WTC11 (cell line): ENCODE results near the gene PAM. TPM values are rescaled to one million over a fixed set of nuclear protein-coding genes. Genes with fewer than 3 reads are reported as not detected.

ENCODE experiments used
- ATAC-seq: fragments of 200-7000 bp; cut with Tn5 transposase; 2 replicates; pipeline ENCODE4 v1.10.0; 2021; ENCODE audit warnings: mild to moderate bottlenecking, moderate library complexity
- CTCF ChIA-PET: fragments of 300-600 bp; sonication (Branson Sonifier 250); formaldehyde crosslinking; loops from one replicate; lab custom pipeline; 2021; ENCODE audit warnings: antibody characterized with exemption; lab: Charles Lee
- POLR2A ChIA-PET: fragments of 350-600 bp; sonication (Branson Sonifier 250); formaldehyde crosslinking; loops from one replicate; lab custom pipeline; 2021; ENCODE audit warnings: antibody characterized with exemption; lab: Charles Lee
- DNase-seq: peaks from one replicate; pipeline ENCODE4 v3.0.0; 2021; ENCODE audit warnings: low spot score
- H3K27ac Mint-ChIP-seq: 2 replicates; pipeline ENCODE4 v1.8.0; 2021; ENCODE audit warnings: mixed read lengths
- H3K27me3 Mint-ChIP-seq: 2 replicates; pipeline ENCODE4 v1.8.0; 2021; ENCODE audit warnings: low read depth, mild to moderate bottlenecking, moderate library complexity, mixed read lengths
- H3K36me3 Mint-ChIP-seq: 2 replicates; pipeline ENCODE4 v1.8.0; 2021; ENCODE audit warnings: mixed read lengths
- H3K4me1 Mint-ChIP-seq: 2 replicates; pipeline ENCODE4 v1.8.0; 2022; ENCODE audit warnings: mixed read lengths
- H3K4me3 Mint-ChIP-seq: 2 replicates; pipeline ENCODE4 v1.8.0; 2021; ENCODE audit warnings: mild to moderate bottlenecking, moderate library complexity, mixed read lengths
- H3K9me3 Mint-ChIP-seq: 2 replicates; pipeline ENCODE4 v1.8.0; 2021; ENCODE audit warnings: mixed read lengths
- ATF6 ChIP-seq: sonication (generic); formaldehyde crosslinking; IDR thresholded peaks from 2 replicates; pipeline ENCODE4 v1.8.1; 2023; ENCODE audit warnings: mild to moderate bottlenecking, missing genetic modification reagents
- E2F5 ChIP-seq: sonication (generic); formaldehyde crosslinking; IDR thresholded peaks from 2 replicates; pipeline ENCODE4 v1.8.1; 2022; ENCODE audit warnings: mild to moderate bottlenecking, moderate library complexity, missing genetic modification reagents
- JUN ChIP-seq: sonication (generic); formaldehyde crosslinking; IDR thresholded peaks from 2 replicates; pipeline ENCODE4 v1.8.0; 2023; ENCODE audit warnings: mild to moderate bottlenecking, missing genetic modification reagents
- KAT7 ChIP-seq: sonication (generic); formaldehyde crosslinking; IDR thresholded peaks from 2 replicates; pipeline ENCODE4 v1.8.1; 2023; ENCODE audit warnings: missing genetic modification reagents, mild to moderate bottlenecking, borderline replicate concordance
- MYBL2 ChIP-seq: sonication (generic); formaldehyde crosslinking; IDR thresholded peaks from 2 replicates; pipeline ENCODE4 v1.8.1; 2023; ENCODE audit warnings: mild to moderate bottlenecking, moderate library complexity, missing genetic modification reagents
- SMAD4 ChIP-seq: sonication (generic); formaldehyde crosslinking; IDR thresholded peaks from 2 replicates; pipeline ENCODE4 v1.8.0; 2022; ENCODE audit warnings: mild to moderate bottlenecking, missing genetic modification reagents
- TCF7 ChIP-seq: sonication (generic); formaldehyde crosslinking; IDR thresholded peaks from 2 replicates; pipeline ENCODE4 v1.8.0; 2022; ENCODE audit warnings: mild to moderate bottlenecking, low read depth, missing genetic modification reagents, moderate library complexity
- ZBTB21 ChIP-seq: sonication (generic); formaldehyde crosslinking; IDR thresholded peaks from 2 replicates; pipeline ENCODE4 v1.8.1; 2023; ENCODE audit warnings: mild to moderate bottlenecking, missing genetic modification reagents, borderline replicate concordance
- ZNF263 ChIP-seq: sonication (generic); formaldehyde crosslinking; IDR thresholded peaks from 2 replicates; pipeline ENCODE4 v1.8.1; 2022; ENCODE audit warnings: low read depth, mild to moderate bottlenecking, moderate library complexity, missing genetic modification reagents
- total RNA-seq: library from RNA; stranded (reverse); gene quantifications from 3 replicates; pipeline ENCODE4 v1.2.3, GENCODE V29; 2021
- TF ChIP-seq, protein P1 (sequence below): sonication (generic); formaldehyde crosslinking; IDR thresholded peaks from 2 replicates; pipeline ENCODE4 v1.8.1; 2023; ENCODE audit warnings: mild to moderate bottlenecking, missing genetic modification reagents, borderline replicate concordance
- TF ChIP-seq, protein P2 (sequence below): sonication (generic); formaldehyde crosslinking; IDR thresholded peaks from 2 replicates; pipeline ENCODE4 v1.8.0; 2023; ENCODE audit warnings: missing genetic modification reagents
- TF ChIP-seq, protein P3 (sequence below): sonication (generic); formaldehyde crosslinking; IDR thresholded peaks from 2 replicates; pipeline ENCODE4 v1.8.0; 2022; ENCODE audit warnings: mild to moderate bottlenecking, missing genetic modification reagents

PAM gene
- total RNA-seq, 1 experiment from 2014 or later = 52.3 TPM

DNA sequence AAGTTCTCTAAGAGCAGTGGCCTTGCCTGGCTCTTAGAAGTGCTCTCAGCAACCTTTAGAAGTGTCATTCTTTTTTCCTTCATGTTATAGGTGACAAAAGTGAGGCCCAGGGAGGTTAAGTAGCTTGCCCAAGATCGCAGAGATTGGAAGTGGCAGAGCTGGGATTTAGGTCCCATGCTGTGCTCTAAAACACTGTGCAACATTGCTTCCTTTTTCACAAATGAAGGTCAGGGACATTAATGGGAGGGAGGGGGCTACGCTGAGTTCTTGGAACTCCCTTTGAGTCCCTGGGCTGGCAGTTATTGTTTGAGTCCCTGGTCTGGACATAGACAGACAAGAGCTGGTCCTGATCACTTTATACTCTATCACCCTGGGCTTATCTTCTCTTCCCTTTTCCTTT is 45.3 kb downstream of the PAM start (continued):
- TF ChIP-seq, protein P1, sequence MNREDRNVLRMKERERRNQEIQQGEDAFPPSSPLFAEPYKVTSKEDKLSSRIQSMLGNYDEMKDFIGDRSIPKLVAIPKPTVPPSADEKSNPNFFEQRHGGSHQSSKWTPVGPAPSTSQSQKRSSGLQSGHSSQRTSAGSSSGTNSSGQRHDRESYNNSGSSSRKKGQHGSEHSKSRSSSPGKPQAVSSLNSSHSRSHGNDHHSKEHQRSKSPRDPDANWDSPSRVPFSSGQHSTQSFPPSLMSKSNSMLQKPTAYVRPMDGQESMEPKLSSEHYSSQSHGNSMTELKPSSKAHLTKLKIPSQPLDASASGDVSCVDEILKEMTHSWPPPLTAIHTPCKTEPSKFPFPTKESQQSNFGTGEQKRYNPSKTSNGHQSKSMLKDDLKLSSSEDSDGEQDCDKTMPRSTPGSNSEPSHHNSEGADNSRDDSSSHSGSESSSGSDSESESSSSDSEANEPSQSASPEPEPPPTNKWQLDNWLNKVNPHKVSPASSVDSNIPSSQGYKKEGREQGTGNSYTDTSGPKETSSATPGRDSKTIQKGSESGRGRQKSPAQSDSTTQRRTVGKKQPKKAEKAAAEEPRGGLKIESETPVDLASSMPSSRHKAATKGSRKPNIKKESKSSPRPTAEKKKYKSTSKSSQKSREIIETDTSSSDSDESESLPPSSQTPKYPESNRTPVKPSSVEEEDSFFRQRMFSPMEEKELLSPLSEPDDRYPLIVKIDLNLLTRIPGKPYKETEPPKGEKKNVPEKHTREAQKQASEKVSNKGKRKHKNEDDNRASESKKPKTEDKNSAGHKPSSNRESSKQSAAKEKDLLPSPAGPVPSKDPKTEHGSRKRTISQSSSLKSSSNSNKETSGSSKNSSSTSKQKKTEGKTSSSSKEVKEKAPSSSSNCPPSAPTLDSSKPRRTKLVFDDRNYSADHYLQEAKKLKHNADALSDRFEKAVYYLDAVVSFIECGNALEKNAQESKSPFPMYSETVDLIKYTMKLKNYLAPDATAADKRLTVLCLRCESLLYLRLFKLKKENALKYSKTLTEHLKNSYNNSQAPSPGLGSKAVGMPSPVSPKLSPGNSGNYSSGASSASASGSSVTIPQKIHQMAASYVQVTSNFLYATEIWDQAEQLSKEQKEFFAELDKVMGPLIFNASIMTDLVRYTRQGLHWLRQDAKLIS (CRISPR knock-in tag) = no peak

- no peaks in the 10 kb centered on the region for H3K36me3 Mint-ChIP-seq
- no peaks in the 10 kb centered on the region for H3K9me3 Mint-ChIP-seq
- POLR2A ChIA-PET = interaction anchor here (0.6 kb wide), 1 partner anchor 708 kb away, joined by 4 read pairs; no protein-coding TSS in a partner anchor
- H3K4me1 Mint-ChIP-seq = peaks cover 74% of the 10 kb centered on the region
- CTCF ChIA-PET = no interaction called here
- ATAC-seq = no peak
- TF ChIP-seq, protein P1 (CRISPR knock-in tag) = no peak
- no peak for TF ChIP-seq KAT7 (CRISPR knock-in tag)
- no peak for TF ChIP-seq JUN (CRISPR knock-in tag)
- TF ChIP-seq, all 79 proteins: peak for 0
- Mint-ChIP-seq H3K27ac (0 out of 2 replicates have a peak overlapping the region, but pooled peaks have one; percentile 21), H3K27me3 (no peaks in the 10 kb centered on the region), H3K4me3 (no peak overlapping the region)
- DNase-seq = no peak
These were observed 46.3 kb downstream of the PAM start for GRCh38 chr5:102801371-102801770.

- Mint-ChIP-seq H3K4me1 (peaks cover 73% of the 10 kb centered on the region), H3K9me3 (no peaks in the 10 kb centered on the region), H3K36me3 (no peaks in the 10 kb centered on the region), H3K4me3 (no peak overlapping the region), H3K27me3 (no peaks in the 10 kb centered on the region), H3K27ac (no peak overlapping the region; the same call in 1 of the 2 replicates)
- ChIA-PET CTCF (no interaction called here), POLR2A (no interaction called here)
- ATAC-seq = no peak
- no peak for DNase-seq
- TF ChIP-seq E2F5 (CRISPR knock-in tag) (no peak), TCF7 (CRISPR knock-in tag) (no peak), ATF6 (CRISPR knock-in tag) (no peak), SMAD4 (CRISPR knock-in tag) (no peak), ZNF263 (CRISPR knock-in tag) (no peak), ZBTB21 (CRISPR knock-in tag) (no peak), MYBL2 (CRISPR knock-in tag) (no peak)
- TF ChIP-seq, protein P1 (CRISPR knock-in tag) = no peak
- TF ChIP-seq, protein P2, sequence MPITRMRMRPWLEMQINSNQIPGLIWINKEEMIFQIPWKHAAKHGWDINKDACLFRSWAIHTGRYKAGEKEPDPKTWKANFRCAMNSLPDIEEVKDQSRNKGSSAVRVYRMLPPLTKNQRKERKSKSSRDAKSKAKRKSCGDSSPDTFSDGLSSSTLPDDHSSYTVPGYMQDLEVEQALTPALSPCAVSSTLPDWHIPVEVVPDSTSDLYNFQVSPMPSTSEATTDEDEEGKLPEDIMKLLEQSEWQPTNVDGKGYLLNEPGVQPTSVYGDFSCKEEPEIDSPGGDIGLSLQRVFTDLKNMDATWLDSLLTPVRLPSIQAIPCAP (CRISPR knock-in tag) = no peak
- TF ChIP-seq, protein P3, sequence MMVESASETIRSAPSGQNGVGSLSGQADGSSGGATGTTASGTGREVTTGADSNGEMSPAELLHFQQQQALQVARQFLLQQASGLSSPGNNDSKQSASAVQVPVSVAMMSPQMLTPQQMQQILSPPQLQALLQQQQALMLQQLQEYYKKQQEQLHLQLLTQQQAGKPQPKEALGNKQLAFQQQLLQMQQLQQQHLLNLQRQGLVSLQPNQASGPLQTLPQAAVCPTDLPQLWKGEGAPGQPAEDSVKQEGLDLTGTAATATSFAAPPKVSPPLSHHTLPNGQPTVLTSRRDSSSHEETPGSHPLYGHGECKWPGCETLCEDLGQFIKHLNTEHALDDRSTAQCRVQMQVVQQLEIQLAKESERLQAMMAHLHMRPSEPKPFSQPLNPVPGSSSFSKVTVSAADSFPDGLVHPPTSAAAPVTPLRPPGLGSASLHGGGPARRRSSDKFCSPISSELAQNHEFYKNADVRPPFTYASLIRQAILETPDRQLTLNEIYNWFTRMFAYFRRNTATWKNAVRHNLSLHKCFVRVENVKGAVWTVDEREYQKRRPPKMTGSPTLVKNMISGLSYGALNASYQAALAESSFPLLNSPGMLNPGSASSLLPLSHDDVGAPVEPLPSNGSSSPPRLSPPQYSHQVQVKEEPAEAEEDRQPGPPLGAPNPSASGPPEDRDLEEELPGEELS = no peak
These were observed 47.8 kb downstream of the PAM start for GRCh38 chr5:102802708-102803458.
